Muscle of back (tissue), 11 donors: Measurements from ENCODE around the gene PTPRN2. TPM values are rescaled to one million over a fixed set of nuclear protein-coding genes. Genes with fewer than 3 reads are reported as not detected.
"Not testable (repeated sequence)": the region's sequence is repeated elsewhere in the genome, so short reads cannot be mapped to it uniquely, and the experiment has no call there.

Source experiments
- DNase-seq, 3 donors: peaks; one replicate each; pipeline versions ENCODE4 v3.0.0 to v3.0.0-alpha.2; 2013
- polyA plus RNA-seq, 10 donors: library from polyadenylated mRNA; unstranded; fragments of 120-200 nt; gene quantifications; one replicate each; pipeline ENCODE4 v1.2.1, GENCODE V29; 2013; ENCODE audit not compliant: insufficient read length in 10 of 10

PTPRN2 gene
- polyA plus RNA-seq, 10 donors = 1.8 to 3.1 (median 2.1) TPM

GRCh38 chr7:158443688-158444483, 143.7 kb downstream of the PTPRN2 start:
- DNase-seq = no peak

GRCh38 chr7:158443014-158443687, 144.5 kb downstream of the PTPRN2 start:
- no peak for DNase-seq

- DNase-seq = no peak
Measured at GRCh38 chr7:158442260-158442659, 145.4 kb downstream of the PTPRN2 start.

- DNase-seq = no peak
Measured at GRCh38 chr7:158439035-158439434, 148.6 kb downstream of the PTPRN2 start.

- peak in 1 of 3 donors; percentile 10 for DNase-seq
Measured at GRCh38 chr7:158432369-158433341, 155.0 kb downstream of the PTPRN2 start.

GRCh38 chr7:158431941-158432347, 155.7 kb downstream of the PTPRN2 start:
- DNase-seq = peak; percentile 27 to 57 (median 37)

GRCh38 chr7:158431055-158431940, 156.3 kb downstream of the PTPRN2 start:
- DNase-seq = no peak

GRCh38 chr7:158430308-158431034, 157.2 kb downstream of the PTPRN2 start:
- DNase-seq = no peak

- no peak for DNase-seq
Measured at GRCh38 chr7:158428837-158429753, 158.5 kb downstream of the PTPRN2 start.

- no peak for DNase-seq
Measured at GRCh38 chr7:158428131-158428836, 159.3 kb downstream of the PTPRN2 start.

GRCh38 chr7:158425676-158426075, 161.9 kb downstream of the PTPRN2 start:
- DNase-seq = not testable (repeated sequence)

GRCh38 chr7:158424531-158424930, 163.1 kb downstream of the PTPRN2 start:
- DNase-seq = no peak

GRCh38 chr7:158424011-158424410, 163.6 kb downstream of the PTPRN2 start:
- DNase-seq = no peak

- no peak for DNase-seq
Measured at GRCh38 chr7:158422887-158423560, 164.6 kb downstream of the PTPRN2 start.

- no peak for DNase-seq
Measured at GRCh38 chr7:158422196-158422886, 165.3 kb downstream of the PTPRN2 start.

GRCh38 chr7:158421361-158421760, 166.3 kb downstream of the PTPRN2 start:
- DNase-seq = no peak
